GM06990 (cell line): ENCODE results near the gene ZNF785.
A peak's percentile ranks its signal among the peaks of the same experiment; 100 is the strongest.

Source experiments
- DNase-seq: peaks from one replicate; pipeline ENCODE4 v3.0.0-alpha.2; 2011; ENCODE audit not compliant: insufficient read length; ENCODE audit errors: extremely low read depth
- H3K27me3 ChIP-seq: replicated peaks from 2 replicates; pipeline ENCODE4 v1.6.0; 2011; ENCODE audit warnings: low read length; ENCODE audit not compliant: control insufficient read depth, insufficient read depth
- H3K36me3 ChIP-seq: 2 replicates; pipeline ENCODE4 v1.5.1; 2011; ENCODE audit warnings: low read length; ENCODE audit not compliant: control insufficient read depth, insufficient read depth
- H3K4me3 ChIP-seq: replicated peaks from 2 replicates; pipeline ENCODE4 v1.5.1; 2011; ENCODE audit warnings: low read depth, mild to moderate bottlenecking, control low read depth, low read length
- TF ChIP-seq, protein P1 (sequence below): IDR thresholded peaks from 2 replicates; pipeline ENCODE4 v1.5.1; 2011; ENCODE audit warnings: low read length, control low read depth, mild to moderate bottlenecking, inconsistent platforms; ENCODE audit not compliant: insufficient read depth, poor library complexity, severe bottlenecking

ZNF785 gene

DNA sequence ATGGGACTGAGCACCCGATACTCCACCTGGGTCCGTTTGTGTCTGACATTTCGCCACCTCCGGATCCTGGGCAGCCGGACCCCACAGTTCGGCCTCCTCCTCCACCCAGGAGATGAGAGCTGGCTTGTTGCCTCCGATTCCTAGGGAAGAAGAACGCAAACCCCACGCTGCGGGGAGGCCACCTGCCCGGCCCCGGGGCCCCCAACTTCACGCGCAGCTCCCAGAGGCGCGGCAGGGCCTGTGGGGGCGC lies 27.9 kb downstream of the ZNF785 start:
- TF ChIP-seq, protein P1, sequence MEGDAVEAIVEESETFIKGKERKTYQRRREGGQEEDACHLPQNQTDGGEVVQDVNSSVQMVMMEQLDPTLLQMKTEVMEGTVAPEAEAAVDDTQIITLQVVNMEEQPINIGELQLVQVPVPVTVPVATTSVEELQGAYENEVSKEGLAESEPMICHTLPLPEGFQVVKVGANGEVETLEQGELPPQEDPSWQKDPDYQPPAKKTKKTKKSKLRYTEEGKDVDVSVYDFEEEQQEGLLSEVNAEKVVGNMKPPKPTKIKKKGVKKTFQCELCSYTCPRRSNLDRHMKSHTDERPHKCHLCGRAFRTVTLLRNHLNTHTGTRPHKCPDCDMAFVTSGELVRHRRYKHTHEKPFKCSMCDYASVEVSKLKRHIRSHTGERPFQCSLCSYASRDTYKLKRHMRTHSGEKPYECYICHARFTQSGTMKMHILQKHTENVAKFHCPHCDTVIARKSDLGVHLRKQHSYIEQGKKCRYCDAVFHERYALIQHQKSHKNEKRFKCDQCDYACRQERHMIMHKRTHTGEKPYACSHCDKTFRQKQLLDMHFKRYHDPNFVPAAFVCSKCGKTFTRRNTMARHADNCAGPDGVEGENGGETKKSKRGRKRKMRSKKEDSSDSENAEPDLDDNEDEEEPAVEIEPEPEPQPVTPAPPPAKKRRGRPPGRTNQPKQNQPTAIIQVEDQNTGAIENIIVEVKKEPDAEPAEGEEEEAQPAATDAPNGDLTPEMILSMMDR: no peak
- no peak for DNase-seq
- H3K4me3 ChIP-seq: peak overlapping the region; percentile 76
- peaks cover 7% of the 10 kb centered on the region; the same call in 1 of the 2 replicates for H3K36me3 ChIP-seq
- H3K27me3 ChIP-seq: no peaks in the 10 kb centered on the region

DNA sequence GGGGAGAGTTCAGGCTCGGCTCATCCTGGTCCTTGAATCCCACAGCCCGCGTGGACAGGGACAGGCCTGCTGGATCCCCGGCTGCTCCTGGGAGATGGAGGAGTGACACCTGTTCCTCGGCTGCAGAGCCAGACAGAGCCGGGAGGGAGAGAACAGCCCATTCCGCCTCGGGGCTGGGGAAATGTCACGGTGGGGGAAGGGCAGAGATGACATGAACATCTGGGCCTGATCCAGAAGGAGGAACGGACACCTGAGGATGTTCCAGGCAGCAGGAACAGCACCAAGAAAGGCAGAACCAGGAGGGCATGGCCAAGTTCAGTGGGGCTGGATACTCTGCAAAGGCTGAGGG lies 29.4 kb downstream of the ZNF785 start:
- H3K27me3 ChIP-seq: no peaks in the 10 kb centered on the region
- no peak overlapping the region for H3K4me3 ChIP-seq
- peaks cover 7% of the 10 kb centered on the region; the same call in 1 of the 2 replicates for H3K36me3 ChIP-seq
- no peak for DNase-seq
- TF ChIP-seq, protein P1: no peak

DNA sequence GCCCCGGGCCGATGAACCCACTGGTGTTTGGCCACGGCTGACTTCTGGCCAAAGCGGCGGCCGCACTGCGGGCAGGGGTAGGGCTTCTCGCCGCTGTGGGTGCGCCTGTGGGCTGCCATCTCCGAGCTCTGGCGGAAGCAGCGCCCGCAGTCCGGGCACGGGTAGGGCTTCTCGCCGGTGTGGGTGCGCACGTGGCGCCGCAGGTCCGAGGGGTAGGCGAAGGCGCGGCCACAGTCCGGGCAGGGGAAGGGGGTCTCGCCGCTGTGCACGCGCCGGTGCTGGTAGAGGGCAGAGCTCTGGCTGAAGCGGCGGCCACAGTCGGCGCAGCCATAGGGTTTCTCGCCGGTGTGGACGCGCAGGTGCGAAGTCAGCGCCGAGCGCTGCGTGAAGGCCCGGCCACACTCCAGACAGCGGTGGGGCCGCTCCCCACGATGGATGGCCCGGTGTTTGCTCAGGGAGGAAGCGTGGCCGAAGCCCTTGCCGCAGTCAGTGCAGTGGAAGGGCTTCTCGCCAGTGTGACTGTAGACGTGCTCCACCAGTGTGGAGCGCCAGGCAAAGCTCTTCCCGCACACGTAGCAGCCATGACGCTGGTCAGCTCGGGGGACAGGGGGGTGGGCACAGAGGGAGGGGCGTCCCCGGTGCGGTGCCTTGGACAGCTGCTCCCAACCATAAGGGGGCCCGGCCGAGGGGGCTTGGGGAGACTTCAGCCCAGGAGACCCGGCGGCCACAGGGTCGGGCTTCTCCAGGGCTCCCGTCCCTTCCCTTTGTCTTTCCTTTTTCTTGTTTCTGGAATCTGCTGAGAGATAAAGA lies 30.0 kb downstream of the ZNF785 start:
- no peak for DNase-seq
- H3K27me3 ChIP-seq: no peaks in the 10 kb centered on the region
- TF ChIP-seq, protein P1: no peak
- no peak overlapping the region for H3K4me3 ChIP-seq
- peaks cover 7% of the 10 kb centered on the region; the same call in 1 of the 2 replicates for H3K36me3 ChIP-seq

DNA sequence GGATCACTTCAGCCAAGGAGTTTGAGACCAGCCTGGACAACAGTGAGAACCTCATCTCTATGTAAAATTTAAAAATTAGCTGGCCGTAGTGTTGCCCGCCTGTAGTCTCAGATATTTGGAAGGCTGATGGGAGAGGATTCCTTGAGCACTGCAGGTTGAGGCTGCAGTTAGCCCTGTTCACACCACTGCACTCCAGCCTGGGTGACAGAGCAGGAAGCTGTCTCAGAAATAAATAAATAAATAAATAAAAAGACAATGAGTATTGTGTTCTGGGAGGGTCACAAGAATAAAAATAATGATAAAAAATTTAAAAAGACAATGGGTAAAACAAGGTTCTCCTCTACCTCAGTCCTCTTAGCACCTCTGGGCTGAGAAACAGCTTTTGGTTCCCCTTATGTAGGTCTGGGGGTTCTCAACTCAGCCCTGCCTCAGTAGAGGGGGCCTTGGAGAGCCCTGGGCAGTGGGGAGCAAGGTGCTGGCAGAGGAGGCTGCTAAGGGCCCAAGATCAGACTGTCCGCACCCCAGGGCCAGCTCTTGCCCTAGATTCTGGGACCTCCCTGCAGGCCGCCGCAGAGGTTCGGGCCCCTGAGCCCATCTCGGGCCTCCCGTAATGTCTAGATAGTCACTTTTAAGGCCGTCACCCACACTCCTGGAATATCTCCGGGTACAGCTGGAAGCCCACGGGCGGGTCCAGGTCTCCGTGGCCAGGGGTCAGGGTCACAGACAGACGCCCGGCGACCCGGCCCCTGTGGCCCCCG lies 30.8 kb downstream of the ZNF785 start:
- Histone ChIP-seq H3K27me3 (no peaks in the 10 kb centered on the region), H3K36me3 (peaks cover 7% of the 10 kb centered on the region; the same call in 1 of the 2 replicates), H3K4me3 (no peak overlapping the region)
- TF ChIP-seq, protein P1: no peak
- DNase-seq: no peak

DNA sequence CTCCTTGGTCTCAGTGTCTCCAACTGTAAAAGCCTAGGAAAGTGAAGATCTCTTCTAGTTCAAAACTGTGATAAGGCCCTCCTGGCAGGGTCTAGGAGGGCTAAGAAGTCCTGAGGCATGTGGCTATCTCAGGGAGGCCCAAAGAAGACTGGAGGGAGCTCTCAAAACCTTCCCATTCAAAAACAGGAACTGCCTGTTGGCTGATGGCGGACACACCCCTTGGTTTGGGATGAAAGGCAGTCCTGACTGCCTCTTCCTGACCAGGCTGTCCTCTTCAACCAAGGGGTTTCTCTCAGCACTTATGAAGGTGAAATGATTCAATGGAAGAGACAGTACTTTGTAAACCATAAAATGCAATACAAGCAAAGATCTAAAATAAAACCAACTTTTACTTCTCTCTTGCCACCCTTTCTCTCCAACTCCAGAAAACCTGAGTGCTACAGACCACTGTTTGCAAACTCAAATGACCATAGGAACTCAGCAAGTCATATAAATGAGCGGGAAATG lies 32.1 kb downstream of the ZNF785 start:
- Histone ChIP-seq H3K4me3 (no peak overlapping the region), H3K27me3 (no peaks in the 10 kb centered on the region), H3K36me3 (peaks cover 7% of the 10 kb centered on the region; the same call in 1 of the 2 replicates)
- DNase-seq: no peak
- TF ChIP-seq, protein P1: no peak
